Measurements from ENCODE around the gene GABRR2. TPM values are rescaled to one million over a fixed set of nuclear protein-coding genes. Genes with fewer than 3 reads are reported as not detected.

Gene GABRR2
- total RNA-seq, 1 donor from 2014 or later, result not detected

GRCh38 chr6:89350281-89350966, 35.3 kb upstream of the GABRR2 start:
- H3K36me3 Mint-ChIP-seq, result peaks cover 4% of the 10 kb centered on the region
- no peak overlapping the region for H3K4me2 ChIP-seq
- H3K4me3 ChIP-seq, result no peak overlapping the region
- H3K4me1 ChIP-seq, result peaks cover 19% of the 10 kb centered on the region
- H4K20me1 ChIP-seq (ENCODE audit: low read depth), result peaks cover 5% of the 10 kb centered on the region
- H3K27ac ChIP-seq, result no peak overlapping the region
- peaks cover 2% of the 10 kb centered on the region for H3K9me3 Mint-ChIP-seq
- H3K4me3 Mint-ChIP-seq, result peak overlapping the region; percentile 99
- no peak overlapping the region for H2AFZ ChIP-seq (replicated peaks)
- no peaks in the 10 kb centered on the region for H3K36me3 ChIP-seq
- H3F3A ChIP-seq (ENCODE audit: low read depth), result peaks cover 29% of the 10 kb centered on the region
- H3K4me1 Mint-ChIP-seq, result peaks cover 59% of the 10 kb centered on the region
- H3K9me3 ChIP-seq (ENCODE audit: low read depth), result no peaks in the 10 kb centered on the region
- peaks cover 3% of the 10 kb centered on the region for H3K27me3 Mint-ChIP-seq (ENCODE audit: insufficient read depth, low read depth)
- no peak overlapping the region for H3K27ac Mint-ChIP-seq
- no peak overlapping the region for H3K9ac ChIP-seq
- TF ChIP-seq EZH2 (IDR thresholded peaks at IDR 0.05), result no peak
- no peak for TF ChIP-seq EZH2phosphoT487 (IDR thresholded peaks at IDR 0.05)
- no peak for TF ChIP-seq CTCF (IDR thresholded peaks at IDR 0.05)
- no peak for DNase-seq (ENCODE audit: low spot score)
- no peaks in the 10 kb centered on the region for H3K27me3 ChIP-seq
- H3K79me2 ChIP-seq (ENCODE audit: low read depth), result peaks cover 60% of the 10 kb centered on the region

- peaks cover 76% of the 10 kb centered on the region for H3K79me2 ChIP-seq (ENCODE audit: low read depth)
- no peaks in the 10 kb centered on the region for H3K36me3 ChIP-seq
- H3K27me3 ChIP-seq, result no peaks in the 10 kb centered on the region
- no peak overlapping the region for H3K9ac ChIP-seq
- Mint-ChIP-seq H3K36me3 (peaks cover 4% of the 10 kb centered on the region), H3K27me3 (ENCODE audit: insufficient read depth, low read depth) (peaks cover 3% of the 10 kb centered on the region), H3K4me3 (no peak overlapping the region), H3K27ac (peak overlapping the region; percentile 86), H3K9me3 (peaks cover 2% of the 10 kb centered on the region), H3K4me1 (peaks cover 44% of the 10 kb centered on the region)
- peaks cover 8% of the 10 kb centered on the region for H3K4me1 ChIP-seq
- H3K4me3 ChIP-seq, result no peak overlapping the region
- no peak overlapping the region for H3K27ac ChIP-seq
- no peak for TF ChIP-seq EZH2 (IDR thresholded peaks at IDR 0.05)
- no peak for TF ChIP-seq EZH2phosphoT487 (IDR thresholded peaks at IDR 0.05)
- no peak for TF ChIP-seq CTCF (IDR thresholded peaks at IDR 0.05)
- H2AFZ ChIP-seq (replicated peaks), result no peak overlapping the region
- H4K20me1 ChIP-seq (ENCODE audit: low read depth), result peaks cover 5% of the 10 kb centered on the region
- H3K9me3 ChIP-seq (ENCODE audit: low read depth), result no peaks in the 10 kb centered on the region
- no peak overlapping the region for H3K4me2 ChIP-seq
- peaks cover 18% of the 10 kb centered on the region for H3F3A ChIP-seq (ENCODE audit: low read depth)
- DNase-seq (ENCODE audit: low spot score), result no peak
Measured at GRCh38 chr6:89348372-89348771, 33.3 kb upstream of the GABRR2 start.

- H3K4me1 ChIP-seq, result peaks cover 6% of the 10 kb centered on the region
- peaks cover 3% of the 10 kb centered on the region for H3K27me3 Mint-ChIP-seq (ENCODE audit: insufficient read depth, low read depth)
- peaks cover 5% of the 10 kb centered on the region for H4K20me1 ChIP-seq (ENCODE audit: low read depth)
- no peak for DNase-seq (ENCODE audit: low spot score)
- H2AFZ ChIP-seq (replicated peaks), result no peak overlapping the region
- H3F3A ChIP-seq (ENCODE audit: low read depth), result peaks cover 12% of the 10 kb centered on the region
- peak overlapping the region; percentile 86 for H3K27ac Mint-ChIP-seq
- H3K9me3 ChIP-seq (ENCODE audit: low read depth), result no peaks in the 10 kb centered on the region
- peaks cover 80% of the 10 kb centered on the region for H3K79me2 ChIP-seq (ENCODE audit: low read depth)
- no peak overlapping the region for H3K4me2 ChIP-seq
- H3K9ac ChIP-seq, result no peak overlapping the region
- peaks cover 5% of the 10 kb centered on the region for H3K36me3 Mint-ChIP-seq
- peak overlapping the region; percentile 8 for H3K4me3 Mint-ChIP-seq
- no peaks in the 10 kb centered on the region for H3K36me3 ChIP-seq
- no peak overlapping the region for H3K4me3 ChIP-seq
- no peak overlapping the region for H3K27ac ChIP-seq
- H3K9me3 Mint-ChIP-seq, result peaks cover 2% of the 10 kb centered on the region
- H3K27me3 ChIP-seq, result no peaks in the 10 kb centered on the region
- TF ChIP-seq EZH2phosphoT487 (IDR thresholded peaks at IDR 0.05), result no peak
- no peak for TF ChIP-seq EZH2 (IDR thresholded peaks at IDR 0.05)
- no peak for TF ChIP-seq CTCF (IDR thresholded peaks at IDR 0.05)
- H3K4me1 Mint-ChIP-seq, result peaks cover 42% of the 10 kb centered on the region
Measured at GRCh38 chr6:89347825-89348224, 32.7 kb upstream of the GABRR2 start.

Data from neural progenitor cell (in vitro differentiated cells).